Stimulated activated CD8-positive, alpha-beta memory T cell treated with anti-CD3 and anti-CD28 coated beads, Interleukin-7, amount 100 ng/mL, for 48 hours (primary cell): ENCODE data around the gene INVS.
"Not testable (repeated sequence)": the region's sequence is repeated elsewhere in the genome, so short reads cannot be mapped to it uniquely, and the experiment has no call there.

Experiments used
- DNase-seq, 2 donors: peaks; one replicate each; pipeline ENCODE4 v3.0.0-alpha.2; 2020; ENCODE audit warnings: low read depth in 1 of 2; ENCODE audit errors: extremely low read depth in 1 of 2

The INVS gene

DNA sequence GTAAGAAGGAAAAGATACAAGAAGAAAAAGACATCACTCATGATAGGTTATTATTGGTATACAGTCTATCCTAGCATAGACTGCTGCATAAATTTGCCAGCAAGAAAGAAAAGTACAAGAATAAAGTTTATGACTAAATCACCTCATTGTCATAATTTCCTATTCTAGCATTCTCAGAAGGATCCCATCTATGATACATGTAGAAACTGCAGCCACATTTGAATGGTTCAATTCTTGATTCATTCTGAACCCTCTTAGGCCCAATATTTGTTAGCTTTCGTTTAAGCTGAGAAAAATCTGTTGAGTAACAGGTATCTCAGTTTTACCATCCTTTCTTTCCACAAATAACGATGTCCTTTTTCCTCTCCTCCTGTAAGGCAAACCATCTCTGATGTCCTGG lies 21.2 kb downstream of the INVS start:
- DNase-seq = no peak

DNA sequence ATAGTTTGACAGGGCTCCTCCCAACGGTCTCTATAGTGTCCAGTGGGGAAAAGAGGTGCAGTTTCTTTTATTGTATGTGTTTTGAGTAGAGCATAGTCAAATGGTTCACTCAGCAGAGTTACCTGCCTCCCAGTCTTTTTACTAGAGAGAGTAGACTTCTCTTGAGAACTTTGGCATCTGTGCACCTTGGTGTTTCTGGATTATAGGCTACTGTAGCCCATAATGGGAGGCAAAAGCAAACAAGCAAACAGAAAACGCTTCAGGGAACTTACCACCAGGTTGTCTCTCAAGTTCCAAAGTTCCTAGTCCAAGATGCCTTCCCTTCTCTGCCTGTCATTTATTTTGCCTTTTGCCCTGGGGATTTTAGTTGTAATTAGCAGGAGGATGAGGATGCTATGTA lies 26.2 kb downstream of the INVS start:
- DNase-seq = no peak

DNA sequence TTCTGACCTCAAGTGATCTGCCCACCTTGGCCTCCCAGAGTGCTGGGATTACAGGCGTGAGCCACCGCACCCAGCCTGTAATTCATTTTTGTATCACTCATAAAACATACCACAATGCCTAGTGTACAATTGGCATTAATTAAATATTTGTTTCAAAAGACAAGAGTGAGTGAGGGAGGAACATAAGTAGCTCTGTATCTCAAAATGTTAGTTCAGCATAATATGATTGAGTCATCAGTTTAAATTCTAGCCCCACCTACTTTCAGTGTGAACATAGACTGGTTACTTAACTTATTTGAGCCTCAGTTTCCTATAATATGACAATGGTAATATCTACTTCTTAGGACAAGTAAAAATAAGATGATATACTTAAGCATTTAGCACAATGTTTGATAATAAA lies 26.9 kb downstream of the INVS start:
- no peak for DNase-seq

DNA sequence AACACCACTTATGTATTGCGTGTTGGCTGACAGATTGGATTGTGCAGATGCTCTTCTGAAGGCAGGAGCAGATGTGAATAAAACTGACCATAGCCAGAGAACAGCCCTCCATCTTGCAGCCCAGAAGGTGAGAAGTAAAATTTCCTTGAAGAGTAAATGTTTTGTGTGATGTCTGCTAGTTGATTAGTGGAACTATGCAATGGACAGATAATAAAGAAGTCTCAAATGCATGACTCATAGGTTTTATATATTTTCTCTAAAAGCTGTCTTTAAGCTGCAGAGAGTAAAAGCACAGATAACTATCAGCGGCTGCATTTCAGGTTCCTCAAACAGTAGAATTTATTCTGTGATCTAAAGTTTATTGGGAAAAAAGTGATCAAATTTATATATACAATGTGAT lies 27.4 kb downstream of the INVS start:
- DNase-seq = no peak

DNA sequence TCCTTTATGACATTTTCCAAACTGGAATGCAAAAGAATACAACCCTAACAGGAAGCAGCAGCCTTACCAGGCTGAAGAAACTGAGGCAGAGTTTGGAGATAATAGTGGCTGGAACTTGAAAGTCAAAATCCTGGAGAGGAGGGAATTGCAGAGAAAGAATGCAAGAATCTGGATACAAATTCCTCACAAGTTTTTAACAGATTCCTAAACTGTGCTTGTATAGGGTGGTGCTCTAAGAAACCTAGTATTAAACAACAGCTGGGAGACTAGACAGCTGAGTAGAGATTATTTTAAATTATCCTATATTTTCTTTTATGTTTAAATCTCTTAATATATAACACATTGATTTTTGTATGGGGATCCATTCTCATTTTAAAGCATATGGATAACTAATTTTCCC lies 30.7 kb downstream of the INVS start:
- no peak for DNase-seq

DNA sequence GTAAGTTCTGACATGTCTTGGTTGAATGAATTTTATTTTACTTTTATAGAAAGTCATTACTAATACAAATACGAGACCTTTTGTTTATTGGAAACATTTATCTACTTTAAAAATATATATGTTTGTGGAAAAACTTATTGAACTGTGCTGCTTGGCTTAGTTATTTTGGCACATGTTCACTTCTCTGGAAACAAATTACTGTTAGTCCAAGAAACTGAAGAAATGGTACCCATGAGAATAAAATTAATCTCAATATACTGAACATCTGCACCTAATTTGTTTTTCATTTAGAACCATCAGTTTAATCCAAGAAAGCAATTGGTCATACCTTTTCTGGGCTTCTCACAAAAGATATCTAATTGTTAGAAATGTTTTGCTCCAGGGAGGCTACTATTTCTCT lies 32.2 kb downstream of the INVS start:
- DNase-seq = no peak

DNA sequence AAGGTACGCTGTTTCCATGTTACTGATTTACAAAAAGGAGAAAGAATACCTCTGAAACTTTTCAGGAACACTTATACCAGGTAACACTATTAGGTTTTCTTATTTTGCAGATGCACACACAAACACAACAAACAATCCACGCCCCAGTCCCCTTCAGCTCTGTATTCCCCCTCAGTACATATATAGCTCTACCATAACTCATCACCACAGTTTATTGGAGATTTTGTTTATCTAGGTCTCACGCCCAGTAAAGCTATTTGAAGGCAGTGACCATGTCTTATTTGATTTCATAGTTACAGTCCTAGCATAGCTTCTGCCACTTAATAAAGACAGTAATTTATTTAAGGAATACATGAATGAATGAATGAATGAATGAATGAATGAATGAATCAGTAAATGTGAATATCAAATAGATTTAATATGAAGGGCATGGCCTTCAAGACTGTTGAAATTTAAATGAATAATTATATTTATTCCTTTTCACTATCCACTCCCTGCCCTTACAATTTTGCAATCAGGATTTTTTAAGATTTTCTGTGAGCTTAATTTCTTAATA lies 32.9 kb downstream of the INVS start:
- no peak for DNase-seq

DNA sequence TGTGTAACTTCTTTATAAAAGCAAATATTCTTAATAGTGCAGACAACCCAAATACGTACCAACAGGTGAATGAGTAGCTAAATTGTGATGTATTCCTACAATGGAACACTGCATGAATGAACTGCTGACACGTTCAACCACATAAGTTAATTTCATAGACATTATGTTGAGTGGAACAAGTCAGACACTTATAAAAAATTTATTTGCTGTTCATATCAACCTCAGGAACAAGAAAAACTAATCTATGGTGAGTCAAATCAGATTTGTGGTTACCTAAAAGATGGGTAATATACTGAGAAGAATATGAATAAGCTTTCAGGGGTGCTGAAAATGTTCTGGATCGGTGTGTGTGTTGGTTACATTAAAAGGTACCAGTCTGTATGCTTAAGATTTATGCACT lies 35.7 kb downstream of the INVS start:
- no peak for DNase-seq

DNA sequence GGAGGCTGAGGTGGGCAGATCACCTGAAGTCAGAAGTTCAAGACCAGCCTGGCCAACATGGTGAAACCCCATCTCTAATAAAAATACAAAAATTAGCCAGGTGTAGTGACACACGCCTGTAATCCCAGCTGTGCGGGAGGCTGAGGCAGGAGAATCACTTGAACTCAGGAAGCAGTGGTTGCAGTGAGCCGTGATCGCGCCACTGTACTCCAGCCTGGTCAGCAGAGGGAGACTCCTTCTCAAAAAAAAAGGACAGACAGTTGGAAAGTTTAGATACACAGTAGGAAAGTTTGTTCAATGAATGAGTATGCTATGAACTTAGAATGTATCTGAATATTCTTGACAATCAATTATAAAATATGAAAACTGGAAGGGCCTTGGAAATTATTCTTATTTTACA lies 37.8 kb downstream of the INVS start:
- not testable (repeated sequence) for DNase-seq

DNA sequence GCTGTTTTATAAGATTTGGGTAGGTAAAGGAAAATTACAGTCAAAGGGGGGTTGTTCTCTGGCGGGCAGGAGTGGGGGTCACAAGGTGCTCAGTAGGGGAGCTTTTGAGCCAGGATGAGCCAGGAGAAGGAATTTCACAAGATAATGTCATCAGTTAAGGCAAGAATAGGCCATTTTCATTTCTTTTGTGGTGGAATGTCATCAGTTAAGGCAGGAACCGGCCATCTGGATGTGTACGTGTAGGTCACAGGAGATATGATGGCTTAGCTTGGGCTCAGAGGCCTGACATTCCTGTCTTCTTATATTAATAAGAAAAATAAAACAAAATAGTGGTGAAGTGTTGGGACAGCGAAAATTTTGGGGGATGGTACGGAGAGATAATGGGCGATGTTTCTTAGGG lies 41.3 kb downstream of the INVS start:
- DNase-seq = not testable (repeated sequence)

DNA sequence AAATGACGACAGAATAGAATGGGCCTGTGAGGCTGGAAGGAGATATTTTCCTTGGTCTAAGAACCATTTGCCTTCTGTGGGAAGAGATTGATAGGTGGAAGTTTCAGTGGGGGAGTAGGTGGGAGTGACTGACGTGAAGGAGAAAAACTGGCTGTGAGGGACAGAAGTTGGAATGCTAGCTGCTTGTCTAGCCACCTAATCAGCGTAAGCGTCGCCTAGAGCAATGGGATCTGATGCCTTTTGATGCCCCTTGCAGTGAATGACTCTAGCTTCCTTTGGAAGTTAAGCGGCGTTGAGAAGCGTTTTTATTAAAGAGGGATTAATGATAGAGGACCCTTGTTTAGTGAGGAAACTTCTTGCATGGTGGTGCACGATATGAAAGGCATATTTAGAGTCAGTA lies 42.8 kb downstream of the INVS start:
- not testable (repeated sequence) for DNase-seq

DNA sequence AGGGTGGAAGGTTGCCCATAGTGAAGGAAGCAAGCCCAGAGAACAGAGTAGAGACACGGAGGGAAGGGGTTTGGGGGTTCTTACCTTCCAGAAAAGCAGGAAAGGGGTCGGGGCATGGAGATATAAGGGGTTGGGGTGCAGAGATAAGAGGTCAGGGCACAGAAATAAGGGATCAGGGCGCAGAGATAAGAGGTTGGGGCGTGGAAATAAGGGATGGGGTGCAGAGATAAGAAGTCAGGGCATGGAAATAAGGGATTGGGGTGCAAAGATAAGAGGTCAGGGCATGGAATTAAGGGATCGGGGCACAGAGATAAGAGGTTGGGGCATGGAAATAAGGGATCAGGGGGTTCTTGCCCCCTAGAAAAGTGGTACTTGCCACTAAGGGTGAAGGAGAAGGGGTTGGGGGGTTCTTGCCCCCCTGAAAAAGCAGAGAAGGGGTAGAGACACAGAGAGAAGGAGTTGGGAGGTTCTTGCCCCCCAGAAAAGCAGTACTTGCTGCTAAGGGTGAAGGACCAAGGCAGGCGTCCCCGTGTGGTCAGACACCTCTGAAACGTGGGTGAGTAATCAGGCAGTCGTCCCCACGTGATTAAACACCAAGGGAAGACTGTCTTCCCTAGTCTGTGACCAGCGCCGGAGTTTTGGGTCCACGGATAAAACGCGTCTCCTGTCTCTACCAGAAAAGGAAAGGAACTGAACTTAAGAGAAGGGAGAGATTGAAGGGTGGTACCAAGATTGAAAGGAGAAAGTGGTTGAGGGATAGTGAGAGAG lies 46.3 kb downstream of the INVS start:
- not testable (repeated sequence) for DNase-seq

DNA sequence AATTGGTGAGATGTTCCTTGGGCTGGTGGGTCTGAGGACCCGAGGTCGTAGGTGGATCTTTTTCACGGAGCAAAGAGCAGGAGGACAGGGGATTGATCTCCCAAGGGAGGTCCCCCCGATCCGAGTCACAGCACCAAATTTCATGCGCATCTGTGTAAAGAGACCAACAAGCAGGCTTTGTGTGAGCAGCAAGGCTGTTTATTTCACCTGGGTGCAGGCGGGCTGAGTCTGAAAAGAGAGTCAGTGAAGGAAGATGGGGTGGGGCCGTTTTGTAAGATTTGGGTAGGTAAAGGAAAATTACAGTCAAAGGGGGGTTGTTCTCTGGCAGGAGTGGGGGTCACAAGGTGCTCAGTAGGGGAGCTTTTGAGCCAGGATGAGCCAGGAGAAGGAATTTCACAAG lies 46.9 kb downstream of the INVS start:
- not testable (repeated sequence) for DNase-seq

DNA sequence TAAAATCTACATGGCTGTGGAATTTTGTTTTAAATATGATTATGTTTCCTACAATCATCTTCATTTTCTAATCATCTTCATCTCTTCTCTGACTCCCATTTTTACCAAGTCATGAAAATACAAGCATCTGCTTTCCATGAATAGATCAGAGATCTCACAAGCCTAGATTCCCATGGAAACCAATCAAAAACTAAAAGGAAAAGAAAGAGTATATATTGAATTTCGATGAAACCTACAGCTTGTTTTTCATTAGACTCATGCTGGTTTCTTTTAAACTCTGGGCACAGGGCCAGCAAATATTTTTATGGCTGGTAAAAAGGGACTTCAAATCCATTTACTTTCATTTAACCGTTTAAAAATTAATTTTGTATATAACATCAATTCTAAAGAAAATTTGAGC lies 51.2 kb downstream of the INVS start:
- DNase-seq = no peak

DNA sequence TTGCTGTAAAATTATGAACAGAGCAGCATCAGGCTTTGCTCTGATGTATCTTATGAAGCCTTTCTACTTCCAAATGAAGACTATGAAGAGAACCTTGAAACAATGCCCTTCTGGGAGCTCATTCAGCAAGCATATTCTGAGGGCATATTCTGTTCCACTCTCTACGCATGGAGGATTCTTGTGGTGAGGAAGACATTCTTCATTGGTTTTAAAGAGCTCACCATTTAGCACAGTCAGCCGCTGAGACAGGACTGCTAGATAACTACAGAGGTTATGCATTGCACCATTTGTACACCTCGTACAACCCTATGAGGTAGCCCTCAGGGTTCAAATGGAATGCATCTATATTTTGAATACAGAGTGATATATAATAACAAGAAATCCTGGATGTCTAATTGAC lies 61.0 kb downstream of the INVS start:
- DNase-seq = no peak

DNA sequence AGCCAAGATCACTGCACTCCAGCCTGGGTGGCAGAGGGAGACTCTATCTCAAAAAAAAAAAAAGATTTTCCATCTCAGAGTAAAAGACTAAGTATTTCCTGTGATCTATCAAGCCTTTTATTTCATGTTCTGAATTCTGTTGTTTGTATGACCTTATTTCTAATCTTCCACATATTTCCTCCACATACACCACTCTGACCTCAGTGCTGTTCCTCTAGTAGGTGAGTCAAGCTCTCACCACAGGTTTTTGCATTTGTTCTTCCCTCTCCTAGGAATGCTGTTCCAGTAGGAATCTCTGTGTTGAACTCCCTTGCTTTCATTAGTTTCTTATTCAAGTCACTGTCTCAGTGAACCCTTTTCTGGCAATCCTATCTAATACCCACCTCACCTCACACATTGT lies 68.1 kb downstream of the INVS start:
- DNase-seq = no peak

DNA sequence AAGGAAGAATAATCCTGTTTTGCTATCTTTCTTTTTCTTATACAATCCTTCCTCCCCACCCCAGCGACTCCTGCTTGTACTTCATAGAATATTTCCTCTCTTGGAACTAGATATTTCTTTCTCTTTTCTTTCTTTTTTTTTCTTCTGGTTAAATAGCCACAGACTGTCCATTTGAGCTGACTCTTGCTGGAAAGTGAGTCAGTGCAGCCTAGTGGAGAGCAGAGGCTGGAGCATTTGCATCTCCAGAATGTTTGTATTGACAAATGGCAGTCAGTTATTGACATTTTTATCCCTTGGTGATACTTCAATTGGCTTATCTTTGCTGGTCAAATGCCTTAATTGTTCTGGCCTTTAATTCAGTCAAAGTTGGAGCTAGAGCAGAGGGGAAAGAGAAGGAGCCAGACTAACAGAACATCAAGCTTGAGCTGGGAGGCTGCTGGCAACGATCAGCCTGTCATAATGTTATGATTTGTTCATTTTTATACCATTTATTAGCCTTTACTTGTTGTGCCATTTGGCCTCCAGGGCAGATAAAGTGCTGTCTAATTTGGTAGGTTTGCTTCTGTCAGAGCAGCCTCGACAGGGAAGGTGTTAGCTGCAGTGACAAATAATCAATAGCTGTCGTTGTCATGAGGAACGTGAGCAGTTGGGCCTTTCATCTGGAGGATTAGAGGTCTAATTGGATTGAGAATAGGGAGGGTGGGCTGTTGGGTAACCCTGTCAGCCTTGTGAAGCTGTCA lies 69.0 kb downstream of the INVS start:
- no peak for DNase-seq

DNA sequence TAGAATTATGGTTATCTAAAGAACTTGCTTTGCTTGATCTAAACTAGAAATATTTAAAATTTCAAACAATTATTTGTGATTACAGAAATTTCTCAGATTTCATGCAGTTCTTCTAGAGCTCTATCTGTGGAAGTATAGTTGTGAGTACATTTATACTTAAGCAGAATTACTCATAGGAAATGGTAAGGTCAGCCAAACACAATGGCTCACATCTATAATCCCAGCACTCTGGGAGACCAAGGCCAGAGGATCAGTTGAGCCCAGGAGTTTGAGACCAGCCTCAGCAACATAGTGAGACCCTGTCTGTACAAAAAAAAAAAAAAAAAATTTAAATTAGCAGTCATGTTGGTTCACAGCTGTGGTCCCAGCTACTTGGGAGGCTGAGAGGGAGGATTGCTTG lies 71.0 kb downstream of the INVS start:
- DNase-seq = no peak

DNA sequence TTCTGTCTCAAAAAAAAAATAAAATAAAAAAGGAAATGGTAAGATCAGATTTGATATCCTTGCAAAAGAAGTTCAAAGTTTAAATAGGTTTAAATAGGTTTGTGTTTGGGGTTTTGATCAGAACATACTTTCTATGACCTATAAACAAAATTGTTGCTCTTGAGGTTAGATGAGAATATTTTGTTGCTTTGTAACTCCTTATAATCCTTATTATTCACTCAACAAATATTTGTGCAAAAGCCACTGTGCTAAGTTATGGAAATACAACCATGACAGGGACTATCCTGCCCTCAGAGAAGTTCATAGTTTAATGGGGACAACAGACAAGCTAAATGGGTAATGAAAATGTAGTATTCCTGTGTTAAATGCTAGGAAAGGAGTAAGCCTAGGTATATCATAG lies 71.5 kb downstream of the INVS start:
- no peak for DNase-seq

DNA sequence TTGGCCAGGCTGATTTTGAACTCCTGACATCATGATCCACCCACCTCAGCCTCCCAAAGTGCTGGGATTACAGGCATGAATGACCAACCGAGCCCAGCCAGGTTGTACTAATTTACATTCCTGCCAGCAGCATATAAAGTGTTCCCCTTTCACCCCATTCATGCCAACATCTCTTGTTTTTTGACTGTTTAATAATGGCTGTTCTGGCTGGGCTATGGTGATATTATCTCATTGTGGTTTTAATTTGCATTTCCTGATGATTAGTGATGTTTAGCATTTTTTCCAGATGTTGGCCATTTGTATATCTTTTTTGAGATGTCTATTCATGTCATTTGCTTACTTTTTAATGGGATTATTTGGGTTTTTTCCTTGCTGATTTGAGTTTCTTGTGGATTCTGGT lies 87.3 kb downstream of the INVS start:
- no peak for DNase-seq

DNA sequence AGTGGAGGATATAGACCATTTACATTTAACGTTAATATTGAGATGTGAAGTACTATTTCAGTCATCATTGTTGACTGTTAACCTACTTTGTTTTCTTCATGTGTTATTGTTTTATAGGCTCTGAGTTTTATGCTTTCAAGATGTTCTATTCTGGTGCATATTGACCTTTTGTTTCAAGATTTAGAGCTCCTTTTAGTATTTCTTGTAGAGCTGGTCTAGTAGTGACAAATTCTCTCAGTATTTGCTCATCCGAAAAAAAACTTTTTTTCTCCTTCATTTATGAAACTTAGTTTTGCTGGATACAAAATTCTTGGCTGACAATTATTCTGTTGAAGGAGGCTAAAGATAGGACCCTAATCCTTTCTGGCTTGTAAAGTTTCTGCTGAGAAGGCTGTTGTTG lies 91.3 kb downstream of the INVS start:
- DNase-seq = no peak

DNA sequence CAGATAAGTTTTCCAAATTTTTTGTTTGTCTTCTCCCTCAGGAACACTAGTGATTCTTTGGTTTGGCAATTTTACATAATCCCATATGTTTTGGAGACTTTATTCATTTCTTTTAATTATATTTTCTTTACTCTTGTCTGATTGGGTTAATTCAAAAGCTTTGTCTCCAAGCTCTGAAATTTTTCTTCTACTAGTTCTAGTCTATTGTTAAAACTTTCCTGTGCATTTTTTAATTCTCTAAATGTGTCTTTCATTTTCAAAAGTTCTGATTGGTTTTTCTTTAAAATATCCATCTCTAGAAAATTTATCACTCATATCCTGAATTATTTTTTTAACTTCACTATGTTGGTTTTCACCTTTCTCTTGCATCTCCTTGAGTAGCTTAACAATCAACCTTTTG lies 92.2 kb downstream of the INVS start:
- no peak for DNase-seq
